CD4-positive, alpha-beta T cell (primary cell): ENCODE measurements around the gene LCE2C. TPM values are rescaled to one million over a fixed set of nuclear protein-coding genes. Genes with fewer than 3 reads are reported as not detected.

Experiments
- ATAC-seq: fragments of 200-7000 bp; cut with Tn5 transposase; one replicate; pipeline ENCODE4 v1.10.0; 2022; ENCODE audit warnings: mild to moderate bottlenecking; ENCODE audit not compliant: poor library complexity
- CTCF ChIA-PET: fragments of 350-600 bp; sonication (Branson Sonifier 250); formaldehyde crosslinking; loops from one replicate; lab custom pipeline; 2021; ENCODE audit warnings: antibody characterized with exemption, inconsistent platforms; lab: Charles Lee
- POLR2A ChIA-PET: fragments of 350-600 bp; sonication (Branson Sonifier 250); formaldehyde crosslinking; loops from one replicate; lab custom pipeline; 2021; ENCODE audit warnings: antibody characterized with exemption, inconsistent platforms; lab: Charles Lee
- DNase-seq, 14 experiments: peaks; one replicate each; pipeline ENCODE4 v3.0.0-alpha.2; 2013 to 2020; ENCODE audit warnings: mixed read lengths in 2 of 14
- H3K27ac ChIP-seq, 2 donors: one replicate each; pipeline versions ENCODE4 v1.5.1 to v1.7.0; 2013; ENCODE audit warnings: low read length in 2 of 2, low read depth in 1 of 2, mild to moderate bottlenecking in 1 of 2
- H3K27me3 ChIP-seq, 2 experiments: 1 replicate in 1 of 2; 2 replicates in 1 of 2; pipeline versions ENCODE4 v1.6.1 to v1.7.0; 2013; ENCODE audit warnings: low read length in 2 of 2, control low read depth in 1 of 2, mild to moderate bottlenecking in 1 of 2, moderate library complexity in 1 of 2; ENCODE audit not compliant: insufficient read depth in 2 of 2, control insufficient read depth in 1 of 2
- H3K36me3 ChIP-seq: one replicate; pipeline ENCODE4 v1.6.1; 2013; ENCODE audit warnings: low read length, control low read depth; ENCODE audit not compliant: insufficient read depth
- H3K4me1 ChIP-seq: one replicate; pipeline ENCODE4 v1.6.1; 2013; ENCODE audit warnings: low read length, control low read depth; ENCODE audit not compliant: insufficient read depth
- H3K4me3 ChIP-seq: one replicate; pipeline ENCODE4 v1.5.1; 2013; ENCODE audit warnings: mild to moderate bottlenecking, low read length, moderate library complexity
- H3K9me3 ChIP-seq, 2 experiments: 1 replicate in 1 of 2; 2 replicates in 1 of 2; pipeline versions ENCODE4 v1.6.1 to v1.7.0; 2013; ENCODE audit warnings: low read length in 2 of 2, mild to moderate bottlenecking in 2 of 2, control low read depth in 1 of 2, moderate library complexity in 1 of 2; ENCODE audit not compliant: control insufficient read depth in 1 of 2, insufficient read depth in 1 of 2
- H3K27ac Mint-ChIP-seq: one replicate; pipeline ENCODE4 v1.8.0; 2020; ENCODE audit warnings: mixed read lengths
- H3K27me3 Mint-ChIP-seq: one replicate; pipeline ENCODE4 v1.8.0; 2021; ENCODE audit warnings: mixed read lengths
- H3K36me3 Mint-ChIP-seq: one replicate; pipeline ENCODE4 v1.8.0; 2021; ENCODE audit warnings: low read depth, mixed read lengths
- H3K4me1 Mint-ChIP-seq: one replicate; pipeline ENCODE4 v1.8.0; 2021; ENCODE audit warnings: low read depth, mixed read lengths
- H3K4me3 Mint-ChIP-seq: one replicate; pipeline ENCODE4 v1.8.0; 2020; ENCODE audit warnings: mild to moderate bottlenecking, mixed read lengths
- H3K9me3 Mint-ChIP-seq: one replicate; pipeline ENCODE4 v1.8.0; 2020; ENCODE audit warnings: mixed read lengths
- intact Hi-C, 2 experiments: fragments of 100-400 bp; cut with DNase I in 1 of 2; cut with micrococcal nuclease in 1 of 2; formaldehyde crosslinking; loops; one replicate each; pipeline versions ENCODE4 v1.15.1 to v1.9.0; 2023 to 2025; cut with DNase I, micrococcal nuclease
- total RNA-seq, 174 experiments: library from RNA in 2 of 174; stranded (reverse) in 2 of 174; gene quantifications; one replicate each; pipeline ENCODE4 v1.2.3 and lab custom pipeline; 2021 to 2026
- TF ChIP-seq, protein P1 (sequence below): fragments of 200-600 bp; IDR thresholded peaks from one replicate; pipeline ENCODE4 v1.8.0; 2022; ENCODE audit warnings: antibody characterized with exemption, mild to moderate bottlenecking

The LCE2C gene
- total RNA-seq, 2 experiments from 2014 or later, result not detected

DNA sequence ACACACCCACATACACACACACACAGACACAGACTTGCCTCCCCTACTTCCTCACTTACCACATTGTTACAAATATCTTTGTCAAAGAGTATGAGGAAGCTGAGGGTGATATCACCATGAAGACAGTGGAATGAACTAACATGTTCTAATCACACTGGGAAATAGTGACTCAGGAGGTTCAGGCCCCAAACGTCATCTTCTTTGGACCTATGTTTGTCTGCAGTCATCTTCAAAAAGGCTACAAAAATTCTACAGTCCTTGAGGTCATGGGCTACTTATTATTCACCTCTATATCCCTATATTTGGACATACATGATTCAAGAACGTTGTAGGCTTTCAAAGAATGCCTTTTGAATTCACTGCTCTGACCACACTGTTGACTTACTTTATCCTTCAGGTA lies 2.1 kb upstream of the LCE2C start:
- TF ChIP-seq, protein P1, sequence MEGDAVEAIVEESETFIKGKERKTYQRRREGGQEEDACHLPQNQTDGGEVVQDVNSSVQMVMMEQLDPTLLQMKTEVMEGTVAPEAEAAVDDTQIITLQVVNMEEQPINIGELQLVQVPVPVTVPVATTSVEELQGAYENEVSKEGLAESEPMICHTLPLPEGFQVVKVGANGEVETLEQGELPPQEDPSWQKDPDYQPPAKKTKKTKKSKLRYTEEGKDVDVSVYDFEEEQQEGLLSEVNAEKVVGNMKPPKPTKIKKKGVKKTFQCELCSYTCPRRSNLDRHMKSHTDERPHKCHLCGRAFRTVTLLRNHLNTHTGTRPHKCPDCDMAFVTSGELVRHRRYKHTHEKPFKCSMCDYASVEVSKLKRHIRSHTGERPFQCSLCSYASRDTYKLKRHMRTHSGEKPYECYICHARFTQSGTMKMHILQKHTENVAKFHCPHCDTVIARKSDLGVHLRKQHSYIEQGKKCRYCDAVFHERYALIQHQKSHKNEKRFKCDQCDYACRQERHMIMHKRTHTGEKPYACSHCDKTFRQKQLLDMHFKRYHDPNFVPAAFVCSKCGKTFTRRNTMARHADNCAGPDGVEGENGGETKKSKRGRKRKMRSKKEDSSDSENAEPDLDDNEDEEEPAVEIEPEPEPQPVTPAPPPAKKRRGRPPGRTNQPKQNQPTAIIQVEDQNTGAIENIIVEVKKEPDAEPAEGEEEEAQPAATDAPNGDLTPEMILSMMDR, result no peak

DNA sequence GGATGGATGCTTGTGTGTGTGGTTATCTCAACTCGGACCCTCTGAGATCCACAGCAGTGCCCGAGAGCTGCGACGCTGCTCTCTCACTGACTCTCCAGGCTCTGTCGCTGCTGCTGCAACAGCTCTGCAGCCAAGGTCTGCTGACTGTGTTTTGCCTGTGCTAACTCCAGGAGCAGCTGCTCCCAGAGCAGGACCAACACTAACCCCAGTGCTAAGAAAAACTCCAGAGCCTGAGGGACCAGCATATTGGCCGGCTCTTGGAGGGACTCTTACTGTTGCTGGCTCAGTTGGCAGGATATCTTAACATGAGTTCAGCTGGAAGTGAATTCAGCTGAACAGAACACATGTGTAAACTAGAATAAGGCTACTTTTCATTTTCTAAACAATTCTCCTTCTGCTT lies 4.4 kb downstream of the LCE2C start:
- intact Hi-C loops, result no loop called here
- H3K27ac ChIP-seq, result no peak overlapping the region
- Mint-ChIP-seq H3K27me3 (peaks cover 55% of the 10 kb centered on the region), H3K4me3 (no peak overlapping the region), H3K36me3 (no peaks in the 10 kb centered on the region), H3K9me3 (no peaks in the 10 kb centered on the region), H3K4me1 (no peaks in the 10 kb centered on the region), H3K27ac (no peak overlapping the region)
- no peak for DNase-seq
- TF ChIP-seq, protein P1, result no peak
- no peaks in the 10 kb centered on the region for H3K36me3 ChIP-seq
- H3K4me1 ChIP-seq, result no peaks in the 10 kb centered on the region
- H3K4me3 ChIP-seq, result no peak overlapping the region
- peaks cover 6 to 21% of the 10 kb centered on the region in 2 experiments for H3K27me3 ChIP-seq
- ChIA-PET CTCF (no interaction called here), POLR2A (no interaction called here)
- ATAC-seq, result no peak
- no peaks in the 10 kb centered on the region for H3K9me3 ChIP-seq

More for the DNA sequence above, 2.1 kb upstream of the LCE2C start:
- no peak for DNase-seq
- Histone ChIP-seq H3K36me3 (no peaks in the 10 kb centered on the region), H3K4me1 (no peaks in the 10 kb centered on the region), H3K4me3 (no peak overlapping the region), H3K9me3 (no peaks in the 10 kb centered on the region), H3K27me3 (peaks cover 0 to 6% of the 10 kb centered on the region in 2 experiments), H3K27ac (no peak overlapping the region)
- ChIA-PET POLR2A (no interaction called here), CTCF (no interaction called here)
- intact Hi-C loops, result no loop called here
- Mint-ChIP-seq H3K27me3 (peaks cover 32% of the 10 kb centered on the region), H3K9me3 (no peaks in the 10 kb centered on the region), H3K27ac (no peak overlapping the region), H3K4me1 (no peaks in the 10 kb centered on the region), H3K4me3 (no peak overlapping the region), H3K36me3 (no peaks in the 10 kb centered on the region)
- no peak for ATAC-seq

DNA sequence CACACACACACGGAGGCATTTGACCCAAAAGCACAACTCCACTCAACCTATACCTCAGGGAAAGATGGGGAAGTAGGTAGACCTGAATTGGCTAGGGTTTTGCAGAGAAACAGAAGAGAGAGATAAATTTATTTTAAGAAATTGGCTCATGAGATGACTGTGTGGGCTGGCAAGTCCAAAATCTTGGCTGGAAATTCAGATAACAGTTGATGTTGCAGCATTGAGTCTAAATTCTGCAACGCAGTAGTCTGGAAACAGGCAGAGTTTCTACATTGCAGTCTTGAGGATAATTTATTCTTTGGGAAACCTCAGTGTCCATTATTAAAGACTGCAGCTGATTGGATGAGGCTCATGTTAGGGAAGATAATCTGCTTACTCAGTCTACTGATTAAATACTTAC lies 6.5 kb downstream of the LCE2C start:
- CTCF ChIA-PET, result no interaction called here
- peaks cover 58% of the 10 kb centered on the region for H3K27me3 Mint-ChIP-seq

More for the DNA sequence above, 6.5 kb downstream of the LCE2C start:
- Mint-ChIP-seq H3K9me3 (no peaks in the 10 kb centered on the region), H3K36me3 (no peaks in the 10 kb centered on the region), H3K4me1 (no peaks in the 10 kb centered on the region), H3K27ac (no peak overlapping the region), H3K4me3 (no peak overlapping the region)
- no peak for DNase-seq
- no peaks in the 10 kb centered on the region for H3K9me3 ChIP-seq
- H3K36me3 ChIP-seq, result no peaks in the 10 kb centered on the region
- no peaks in the 10 kb centered on the region for H3K4me1 ChIP-seq
- TF ChIP-seq, protein P1, result no peak
- no peak overlapping the region for H3K4me3 ChIP-seq
- intact Hi-C loops, result no loop called here
- no peak for ATAC-seq
- no peak overlapping the region for H3K27ac ChIP-seq
- H3K27me3 ChIP-seq, result peaks cover 6 to 21% of the 10 kb centered on the region in 2 experiments
- POLR2A ChIA-PET, result no interaction called here
